A549 (cell line): ENCODE results near the gene CALU. TPM values are rescaled to one million over a fixed set of nuclear protein-coding genes. Genes with fewer than 3 reads are reported as not detected.

ENCODE experiments used
- ATAC-seq, 2 experiments: fragments of 200-7000 bp in 1 of 2; fragments of >200 bp in 1 of 2; cut with Nextera tagmentation in 1 of 2; cut with Tn5 transposase in 1 of 2; 3 replicates each; pipeline versions ENCODE4 v1.8.0 to v1.9.1; 2018 to 2020; ENCODE audit warnings: mild to moderate bottlenecking in 1 of 2, moderate library complexity in 1 of 2
- CTCF ChIA-PET: fragments of 300-600 bp; sonication (Branson Sonifier 250); formaldehyde crosslinking; extraction: SDS; loops from one replicate; lab custom pipeline; 2021; ENCODE audit warnings: antibody characterized with exemption, inconsistent platforms; lab: Yijun Ruan, JAX
- POLR2A ChIA-PET: fragments of 350-600 bp; formaldehyde crosslinking; extraction: SDS; loops from one replicate; lab custom pipeline; 2021; ENCODE audit warnings: antibody characterized with exemption, inconsistent platforms; lab: Yijun Ruan, JAX
- DNase-seq, 2 experiments: peaks; one replicate each; pipeline versions ENCODE4 v3.0.0 to v3.0.0-alpha.2; 2011 to 2016; ENCODE audit warnings: low read depth in 1 of 2, low spot score in 1 of 2
- FAIRE-seq: peaks from 2 replicates; lab custom pipeline; 2011; peaks lifted over from hg19 to GRCh38; lab: Jason Lieb, UNC
- H3K27ac ChIP-seq, 2 experiments: fragments of >200 bp; sonication (Bioruptor Twin); formaldehyde crosslinking; 3 replicates each; pipeline ENCODE4 v1.5.1; 2016 to 2017
- H3K4me1 ChIP-seq: fragments of >200 bp; sonication (Bioruptor Twin); formaldehyde crosslinking; 3 replicates; pipeline ENCODE4 v1.6.1; 2016
- H3K4me2 ChIP-seq: fragments of >200 bp; sonication (Bioruptor Twin); formaldehyde crosslinking; 3 replicates; pipeline ENCODE4 v1.6.1; 2016
- H3K4me3 ChIP-seq: fragments of >200 bp; sonication (Bioruptor Twin); formaldehyde crosslinking; 3 replicates; pipeline ENCODE4 v1.5.1; 2016
- H3K9me3 ChIP-seq: fragments of >200 bp; sonication (Bioruptor Twin); formaldehyde crosslinking; 3 replicates; pipeline ENCODE4 v1.6.1; 2016
- BHLHE40 ChIP-seq: IDR thresholded peaks from 2 replicates; pipeline ENCODE4 v1.6.1; 2012; ENCODE audit warnings: low read depth, low read length, inconsistent platforms
- CHD2 ChIP-seq: fragments of 150-350 bp; IDR thresholded peaks from 2 replicates; pipeline ENCODE4 v1.6.1; 2014; ENCODE audit warnings: low read length; ENCODE audit not compliant: partially characterized antibody
- CHD4 ChIP-seq: fragments of 200-600 bp; sonication (generic); IDR thresholded peaks from 2 replicates; pipeline ENCODE4 v1.6.1; 2016; ENCODE audit warnings: antibody characterized with exemption, mild to moderate bottlenecking, borderline replicate concordance
- EHF ChIP-seq: fragments of 250-450 bp; sonication (Bioruptor Pico); IDR thresholded peaks from 2 replicates; pipeline ENCODE4 v1.5.0; 2020; ENCODE audit warnings: mild to moderate bottlenecking
- EP300 ChIP-seq, 2 experiments: fragments of >200 bp; sonication (Bioruptor Twin); formaldehyde crosslinking; IDR thresholded peaks; 2 replicates in 1 of 2; 3 replicates in 1 of 2; pipeline ENCODE4 v1.6.1; 2016 to 2017
- HEYL ChIP-seq: fragments of 250-450 bp; sonication (Bioruptor Pico); IDR thresholded peaks from 2 replicates; pipeline ENCODE4 v1.8.0; 2021; ENCODE audit warnings: mild to moderate bottlenecking, moderate library complexity
- HOXA7 ChIP-seq: fragments of 250-450 bp; sonication (Bioruptor Pico); IDR thresholded peaks from 2 replicates; pipeline ENCODE4 v1.5.0; 2020; ENCODE audit warnings: mild to moderate bottlenecking, moderate library complexity
- HOXB5 ChIP-seq: fragments of 250-450 bp; sonication (Bioruptor Pico); IDR thresholded peaks from 2 replicates; pipeline ENCODE4 v1.5.0; 2020; ENCODE audit warnings: mild to moderate bottlenecking, moderate library complexity
- JUN ChIP-seq, 2 experiments: fragments of >200 bp; sonication (Bioruptor Twin); formaldehyde crosslinking; IDR thresholded peaks; 2 replicates in 1 of 2; 3 replicates in 1 of 2; pipeline ENCODE4 v1.6.1; 2016 to 2017
- JUNB ChIP-seq: fragments of >200 bp; sonication (Bioruptor Twin); formaldehyde crosslinking; IDR thresholded peaks from 2 replicates; pipeline ENCODE4 v1.6.1; 2016
- KDM5A ChIP-seq: fragments of 200-600 bp; sonication (generic); IDR thresholded peaks from 2 replicates; pipeline ENCODE4 v1.6.1; 2016; ENCODE audit warnings: antibody characterized with exemption, mild to moderate bottlenecking
- MAZ ChIP-seq: fragments of 150-350 bp; IDR thresholded peaks from 2 replicates; pipeline ENCODE4 v1.6.1; 2014; ENCODE audit warnings: antibody characterized with exemption, low read depth, low read length, borderline replicate concordance
- MYC ChIP-seq: IDR thresholded peaks from 2 replicates; pipeline ENCODE4 v1.6.1; 2012; ENCODE audit warnings: mild to moderate bottlenecking, inconsistent platforms, low read length, improper control_type of control experiment, borderline replicate concordance
- NFE2L2 ChIP-seq: fragments of 150-350 bp; conservative IDR thresholded peaks from 2 replicates; pipeline ENCODE4 v1.6.1; 2014; ENCODE audit warnings: low read length
- NPAS2 ChIP-seq: fragments of 250-450 bp; sonication (Bioruptor Pico); IDR thresholded peaks from 2 replicates; pipeline ENCODE4 v1.8.0; 2022; ENCODE audit warnings: mild to moderate bottlenecking, moderate library complexity, borderline replicate concordance
- NR3C1 ChIP-seq: fragments of >200 bp; sonication (Bioruptor Twin); formaldehyde crosslinking; IDR thresholded peaks from 3 replicates; pipeline ENCODE4 v1.6.1; 2017
- PHF8 ChIP-seq: fragments of 200-600 bp; sonication (generic); IDR thresholded peaks from 2 replicates; pipeline ENCODE4 v1.6.1; 2016; ENCODE audit warnings: low read depth, mild to moderate bottlenecking, antibody characterized with exemption, moderate library complexity, borderline replicate concordance
- POLR2AphosphoS2 ChIP-seq: conservative IDR thresholded peaks from 2 replicates; pipeline ENCODE4 v1.6.1; 2012; ENCODE audit warnings: low read length, improper control_type of control experiment, inconsistent platforms
- RAD21 ChIP-seq, 2 experiments: fragments of >200 bp in 1 of 2; sonication (Bioruptor Twin) in 1 of 2; formaldehyde crosslinking in 1 of 2; IDR thresholded peaks in 1 of 2; conservative IDR thresholded peaks in 1 of 2; 2 replicates in 1 of 2; 3 replicates in 1 of 2; pipeline ENCODE4 v1.6.1; 2012 to 2018; ENCODE audit warnings: inconsistent platforms in 1 of 2
- RCOR1 ChIP-seq: fragments of 150-350 bp; IDR thresholded peaks from 2 replicates; pipeline ENCODE4 v1.6.1; 2014; ENCODE audit warnings: antibody characterized with exemption, low read length, low read depth
- REST ChIP-seq: fragments of 200-600 bp; sonication (generic); IDR thresholded peaks from 2 replicates; pipeline ENCODE4 v1.6.1; 2016; ENCODE audit warnings: antibody characterized with exemption, mild to moderate bottlenecking, moderate library complexity
- RFX5 ChIP-seq: fragments of 450-650 bp; IDR thresholded peaks from 2 replicates; pipeline ENCODE4 v1.7.1; 2014; ENCODE audit warnings: antibody characterized with exemption, mild to moderate bottlenecking, moderate library complexity
- RNF2 ChIP-seq: fragments of 200-600 bp; sonication (generic); IDR thresholded peaks from 2 replicates; pipeline ENCODE4 v1.6.1; 2016; ENCODE audit warnings: low read depth, mild to moderate bottlenecking, antibody characterized with exemption, moderate library complexity, borderline replicate concordance
- SREBF2 ChIP-seq: fragments of 450-650 bp; IDR thresholded peaks from 2 replicates; pipeline ENCODE4 v1.6.1; 2014; ENCODE audit warnings: mild to moderate bottlenecking, moderate library complexity
- TFCP2L1 ChIP-seq: fragments of 250-450 bp; sonication (Bioruptor Pico); IDR thresholded peaks from 2 replicates; pipeline ENCODE4 v1.5.0; 2021; ENCODE audit warnings: mild to moderate bottlenecking
- TP53 ChIP-seq: fragments of 250-450 bp; sonication (Bioruptor Pico); IDR thresholded peaks from 2 replicates; pipeline ENCODE4 v1.5.0; 2021; ENCODE audit warnings: mild to moderate bottlenecking, moderate library complexity
- ZNF302 ChIP-seq: fragments of 250-450 bp; sonication (Bioruptor Pico); IDR thresholded peaks from 2 replicates; pipeline ENCODE4 v1.9.0; 2021; ENCODE audit warnings: inconsistent platforms, mild to moderate bottlenecking, moderate library complexity
- WGBS: methylation state at CpG from one replicate; pipeline ENCODE4 v1.1.6; 2017; ENCODE audit errors: missing lambda C conversion rate; 5-methylcytosine and 5-hydroxymethylcytosine counted together
- polyA plus RNA-seq, 4 experiments: library from polyadenylated mRNA; depleted of rRNA in 3 of 4; stranded (reverse); fragments of >200 nt; fragmentation: RNase III in 1 of 4; extraction: RNeasy Plus Mini Kit Qiagen cat#74134 plus additional on column Dnase treatment in 1 of 4; gene quantifications; 2 replicates in 3 of 4; 3 replicates in 1 of 4; pipeline ENCODE4 v1.2.3, GENCODE V29; 2011 to 2017
- TF ChIP-seq, protein P1 (sequence below): IDR thresholded peaks from 2 replicates; pipeline ENCODE4 v1.6.1; 2012; ENCODE audit warnings: low read depth, borderline replicate concordance
- TF ChIP-seq, protein P2 (sequence below): fragments of >200 bp; sonication (Bioruptor Twin); formaldehyde crosslinking; IDR thresholded peaks from 3 replicates; pipeline ENCODE4 v1.5.1; 2016
- TF ChIP-seq, protein P3 (sequence below): fragments of 250-450 bp; sonication (Bioruptor Pico); IDR thresholded peaks from 2 replicates; pipeline ENCODE4 v1.5.0; 2020; ENCODE audit warnings: low read depth, mild to moderate bottlenecking, moderate library complexity

CALU gene
- polyA plus RNA-seq, 2 of the 4 experiments (the other 2 are of a cell fraction), result 192 to 233 TPM

- CTCF ChIA-PET, result interaction anchor here (0.8 to 2.3 kb wide), 7 partner anchors 12 to 130 kb away, joined by 3 to 6 read pairs (median 3); partner anchors contain the start of gene ATP6V1F
- DNase-seq (no peak), FAIRE-seq (no peak), ATAC-seq (peak; percentile 49 to 50)
- Histone ChIP-seq H3K4me1 (peaks cover 43% of the 10 kb centered on the region), H3K9me3 (no peaks in the 10 kb centered on the region), H3K4me3 (peak overlapping the region; percentile 81), H3K27ac (peak overlapping the region; percentile 76 to 87), H3K4me2 (peak overlapping the region; percentile 77)
- WGBS, result 14% methylated on average over 8 of the region's 8 CpGs
- POLR2A ChIA-PET, result interaction anchor here (0.6 to 1.5 kb wide), 7 partner anchors 8 to 124 kb away, joined by 3 to 5 read pairs (median 3); partner anchors contain the start of gene ATP6V1F
- TF ChIP-seq TP53 (0 out of 2 replicates have a peak, but pooled peaks have one; percentile 46), PHF8 (peak; percentile 36; the same call in 1 of the 2 replicates), NR3C1 (no peak), MYC (no peak), RFX5 (no peak), NPAS2 (CRISPR knock-in tag) (no peak), EHF (no peak), HEYL (CRISPR knock-in tag) (no peak), KDM5A (no peak), ZNF302 (CRISPR knock-in tag) (no peak), HOXB5 (CRISPR knock-in tag) (no peak), JUN (IDR thresholded peaks at IDR 0.05) (no peak), RNF2 (no peak), RCOR1 (no peak), EP300 (IDR thresholded peaks at IDR 0.05) (no peak)
- TF ChIP-seq, protein P1, sequence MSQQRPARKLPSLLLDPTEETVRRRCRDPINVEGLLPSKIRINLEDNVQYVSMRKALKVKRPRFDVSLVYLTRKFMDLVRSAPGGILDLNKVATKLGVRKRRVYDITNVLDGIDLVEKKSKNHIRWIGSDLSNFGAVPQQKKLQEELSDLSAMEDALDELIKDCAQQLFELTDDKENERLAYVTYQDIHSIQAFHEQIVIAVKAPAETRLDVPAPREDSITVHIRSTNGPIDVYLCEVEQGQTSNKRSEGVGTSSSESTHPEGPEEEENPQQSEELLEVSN, result no peak
These were observed 550 bp upstream of the CALU start for GRCh38 chr7:128738570-128739047.

DNA sequence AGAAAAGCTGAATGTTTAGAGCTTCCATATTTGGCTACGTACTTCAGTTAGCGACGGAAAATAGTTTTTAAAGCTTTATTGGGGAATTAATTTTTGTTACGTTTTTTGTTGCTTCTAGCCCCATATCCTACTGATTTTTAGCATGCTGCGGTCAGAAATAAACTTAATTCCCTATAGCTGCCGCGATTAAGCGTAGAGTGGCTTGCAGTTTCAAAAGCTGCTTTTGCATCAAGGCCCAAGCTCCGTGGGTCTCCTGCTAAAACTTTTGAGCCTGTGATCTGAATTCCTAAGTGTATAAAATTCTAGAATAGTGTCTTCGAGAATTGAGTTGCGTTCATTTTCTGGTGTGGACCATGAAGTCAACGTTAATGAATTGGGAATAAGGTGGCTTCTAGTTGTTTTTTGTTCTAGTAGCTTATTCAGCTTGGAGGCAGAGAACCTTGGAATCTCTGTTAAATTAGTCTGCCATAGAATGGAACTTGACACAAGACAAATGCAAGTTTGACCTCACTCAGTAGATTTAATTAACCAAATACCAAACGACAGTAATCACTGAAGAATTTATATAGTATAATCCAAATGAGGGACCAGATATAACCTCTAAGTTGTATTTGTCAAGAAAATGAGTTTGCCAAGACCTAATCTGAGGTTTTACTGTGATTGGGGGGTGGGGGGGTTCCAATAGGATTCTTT lies 977 bp downstream of the CALU start:
- ChIA-PET POLR2A (interaction anchor here (0.6 kb wide), 1 partner anchor 16 kb away, joined by 4 read pairs; no protein-coding TSS in a partner anchor), CTCF (interaction anchor here (0.6 to 2.3 kb wide), 5 partner anchors 11 to 30 kb away, joined by 3 to 6 read pairs (median 4); no protein-coding TSS in a partner anchor)
- no peak for ATAC-seq
- peak overlapping the region; percentile 81 to 87 for H3K27ac ChIP-seq
- peaks cover 46% of the 10 kb centered on the region for H3K4me1 ChIP-seq
- FAIRE-seq, result no peak
- DNase-seq, result no peak
- peak overlapping the region; percentile 81 for H3K4me3 ChIP-seq
- H3K4me2 ChIP-seq, result peak overlapping the region; percentile 89
- TF ChIP-seq HEYL (CRISPR knock-in tag), result no peak
- no peak for TF ChIP-seq CHD2
- TF ChIP-seq HOXA7 (CRISPR knock-in tag), result no peak
- no peak for TF ChIP-seq JUNB
- TF ChIP-seq, protein P2, sequence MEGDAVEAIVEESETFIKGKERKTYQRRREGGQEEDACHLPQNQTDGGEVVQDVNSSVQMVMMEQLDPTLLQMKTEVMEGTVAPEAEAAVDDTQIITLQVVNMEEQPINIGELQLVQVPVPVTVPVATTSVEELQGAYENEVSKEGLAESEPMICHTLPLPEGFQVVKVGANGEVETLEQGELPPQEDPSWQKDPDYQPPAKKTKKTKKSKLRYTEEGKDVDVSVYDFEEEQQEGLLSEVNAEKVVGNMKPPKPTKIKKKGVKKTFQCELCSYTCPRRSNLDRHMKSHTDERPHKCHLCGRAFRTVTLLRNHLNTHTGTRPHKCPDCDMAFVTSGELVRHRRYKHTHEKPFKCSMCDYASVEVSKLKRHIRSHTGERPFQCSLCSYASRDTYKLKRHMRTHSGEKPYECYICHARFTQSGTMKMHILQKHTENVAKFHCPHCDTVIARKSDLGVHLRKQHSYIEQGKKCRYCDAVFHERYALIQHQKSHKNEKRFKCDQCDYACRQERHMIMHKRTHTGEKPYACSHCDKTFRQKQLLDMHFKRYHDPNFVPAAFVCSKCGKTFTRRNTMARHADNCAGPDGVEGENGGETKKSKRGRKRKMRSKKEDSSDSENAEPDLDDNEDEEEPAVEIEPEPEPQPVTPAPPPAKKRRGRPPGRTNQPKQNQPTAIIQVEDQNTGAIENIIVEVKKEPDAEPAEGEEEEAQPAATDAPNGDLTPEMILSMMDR, result no peak
- no peak for TF ChIP-seq REST
- TF ChIP-seq SREBF2, result no peak
- TF ChIP-seq ZNF302 (CRISPR knock-in tag), result no peak
- no peak for TF ChIP-seq CHD4
- TF ChIP-seq, protein P3, sequence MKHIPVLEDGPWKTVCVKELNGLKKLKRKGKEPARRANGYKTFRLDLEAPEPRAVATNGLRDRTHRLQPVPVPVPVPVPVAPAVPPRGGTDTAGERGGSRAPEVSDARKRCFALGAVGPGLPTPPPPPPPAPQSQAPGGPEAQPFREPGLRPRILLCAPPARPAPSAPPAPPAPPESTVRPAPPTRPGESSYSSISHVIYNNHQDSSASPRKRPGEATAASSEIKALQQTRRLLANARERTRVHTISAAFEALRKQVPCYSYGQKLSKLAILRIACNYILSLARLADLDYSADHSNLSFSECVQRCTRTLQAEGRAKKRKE (CRISPR knock-in tag), result no peak
- no peak for TF ChIP-seq NFE2L2
- no peak for TF ChIP-seq TFCP2L1 (CRISPR knock-in tag)
- no peak for TF ChIP-seq BHLHE40
- no peak for TF ChIP-seq RAD21 (conservative IDR thresholded peaks at IDR 0.05 in 1 of 2, IDR thresholded peaks at IDR 0.05 in 1 of 2)
- no peak for TF ChIP-seq MAZ
- TF ChIP-seq POLR2AphosphoS2, result no peak
- WGBS, result 8% methylated on average over 13 of the region's 13 CpGs
- H3K9me3 ChIP-seq, result no peaks in the 10 kb centered on the region
